DMS153 treated with DMSO at 0.1 percent for 48 hours (cell line): ENCODE data around the gene HSFX2.
"Not testable (repeated sequence)": the region's sequence is repeated elsewhere in the genome, so short reads cannot be mapped to it uniquely, and the experiment has no call there.

Experiments
- DNase-seq: peaks from one replicate; lab custom pipeline; 2025; ENCODE audit not compliant: unreplicated experiment; lab: John Stamatoyannopoulos, UW

Gene HSFX2

GRCh38 chrX:149595214-149595613 is at the start of gene HSFX2:
Gene HSFX2 (minus strand): TSS chrX:149595314. CDS start chrX:149594700, 614 bp downstream.
- not testable (repeated sequence) for DNase-seq

- no peak for DNase-seq
Observed at GRCh38 chrX:149643496-149643895, 48.4 kb upstream of the HSFX2 start.

DNA sequence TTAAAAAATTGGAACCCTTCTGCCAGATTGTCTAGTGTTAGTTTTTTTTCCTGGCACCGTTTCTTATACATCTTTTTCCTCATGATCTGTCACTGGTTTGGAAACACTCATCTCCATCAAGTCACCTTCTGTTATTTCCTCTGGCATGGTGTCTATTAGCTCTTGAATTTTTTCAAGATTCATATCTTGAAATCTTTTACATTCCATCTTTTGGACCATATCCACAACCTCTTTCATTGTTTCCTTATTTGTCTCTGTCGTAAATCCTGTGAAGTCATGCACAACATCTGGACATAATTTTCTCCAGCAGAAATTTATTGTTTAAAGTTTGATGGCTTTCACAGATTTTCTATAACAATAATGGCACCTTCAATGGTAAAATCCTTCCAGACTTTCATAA is 46.7 kb upstream of the HSFX2 start:
- DNase-seq: no peak

DNA sequence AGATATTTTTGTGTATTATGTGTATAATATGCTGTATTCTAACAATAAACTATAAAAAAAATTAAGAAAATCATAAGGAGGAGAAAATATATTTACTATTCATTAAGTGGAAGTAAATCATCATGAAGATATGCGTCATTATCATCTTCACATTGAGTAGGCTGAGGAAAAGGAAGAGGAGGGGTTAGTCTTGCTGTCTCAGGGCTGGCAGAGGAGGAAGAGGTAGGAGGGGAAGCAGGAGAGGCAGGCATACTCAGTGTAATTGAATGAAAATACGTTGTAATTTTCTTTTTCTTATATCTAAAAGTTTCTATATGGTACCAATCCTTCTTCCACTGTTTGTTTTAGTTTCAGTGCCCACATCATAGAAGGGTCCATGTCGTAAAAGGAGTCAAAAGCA is 46.3 kb upstream of the HSFX2 start:
- no peak for DNase-seq

DNA sequence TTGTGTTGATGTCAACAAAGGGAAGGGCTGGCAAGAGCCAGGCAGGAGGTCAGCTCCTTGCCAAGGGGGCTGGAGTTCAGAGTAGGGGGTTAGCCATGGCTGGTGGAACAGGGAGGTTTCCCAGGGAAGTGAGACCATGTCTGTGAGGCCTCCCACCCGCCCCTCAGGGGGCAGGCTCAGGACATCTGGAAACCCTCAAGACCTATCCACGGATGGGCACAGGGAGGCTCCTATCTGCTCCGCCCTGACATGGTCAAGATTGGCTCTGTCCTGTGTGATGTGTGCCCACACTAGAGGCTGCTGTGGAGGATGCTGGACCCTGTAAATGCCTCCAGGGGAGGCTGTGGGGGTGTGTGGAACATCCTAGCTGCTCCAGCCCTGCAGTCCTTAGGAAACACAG is 44.5 kb upstream of the HSFX2 start:
- DNase-seq: no peak

- DNase-seq: no peak
Observed at GRCh38 chrX:149638860-149639259, 43.7 kb upstream of the HSFX2 start.

GRCh38 chrX:149633511-149633910 is 38.4 kb upstream of the HSFX2 start:
- DNase-seq: no peak

GRCh38 chrX:149631234-149632165 is 36.4 kb upstream of the HSFX2 start, which contains the start of gene TMEM185A:
Gene TMEM185A (minus strand): TSS chrX:149631792. CDS start chrX:149631580, 212 bp downstream.
- peak; percentile 31 for DNase-seq

GRCh38 chrX:149630681-149631233 is 35.6 kb upstream of the HSFX2 start:
- DNase-seq: no peak

DNA sequence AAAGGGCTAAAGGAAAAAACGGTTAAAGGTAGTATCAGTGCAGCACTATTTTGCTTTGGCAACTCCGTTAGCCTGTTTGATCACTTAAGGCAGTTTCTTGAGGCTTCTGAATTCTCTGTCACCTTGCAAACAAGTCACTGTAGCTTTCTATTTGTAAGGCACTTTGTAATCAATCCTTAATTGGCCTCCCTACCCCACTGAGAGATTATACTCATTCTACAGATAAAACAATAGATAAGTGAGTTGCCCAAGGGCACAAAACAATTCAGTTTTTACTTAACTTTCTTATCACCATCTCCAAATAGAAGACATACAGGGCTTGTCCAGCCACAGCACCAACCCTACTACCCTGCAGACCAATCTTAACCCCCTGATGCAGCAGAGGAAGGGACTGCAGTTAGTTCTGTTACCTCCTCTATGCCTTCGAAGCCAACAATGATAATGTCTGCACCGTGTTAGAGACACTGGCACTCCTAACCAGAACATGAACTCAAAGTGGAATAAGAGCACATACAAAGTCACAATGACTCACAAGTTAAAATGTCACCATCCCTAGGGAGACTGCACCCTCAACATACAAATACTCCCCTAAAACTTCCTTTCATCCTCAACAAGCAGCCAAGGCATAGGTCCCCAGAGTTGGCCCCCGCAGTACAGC is 34.7 kb upstream of the HSFX2 start:
- DNase-seq: no peak

DNA sequence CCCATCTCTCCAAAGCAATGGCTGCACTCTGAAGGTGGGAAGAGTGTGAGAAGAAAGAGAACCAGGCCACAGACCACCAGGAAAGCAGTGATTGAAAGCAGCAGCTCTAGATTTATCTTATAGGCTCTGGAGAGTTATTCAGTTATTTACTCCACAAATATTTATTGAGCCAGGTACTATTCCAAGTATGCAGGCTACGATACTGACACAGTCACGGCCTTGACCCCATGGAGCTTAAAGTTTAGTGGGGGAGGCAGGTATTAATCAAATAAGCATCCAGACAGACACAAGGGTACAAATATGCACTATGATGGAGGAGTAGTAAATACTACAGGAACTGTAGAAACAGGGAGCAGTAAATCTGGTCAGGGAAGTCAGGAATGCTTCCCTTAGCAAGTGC is 33.7 kb upstream of the HSFX2 start:
- DNase-seq: no peak

DNA sequence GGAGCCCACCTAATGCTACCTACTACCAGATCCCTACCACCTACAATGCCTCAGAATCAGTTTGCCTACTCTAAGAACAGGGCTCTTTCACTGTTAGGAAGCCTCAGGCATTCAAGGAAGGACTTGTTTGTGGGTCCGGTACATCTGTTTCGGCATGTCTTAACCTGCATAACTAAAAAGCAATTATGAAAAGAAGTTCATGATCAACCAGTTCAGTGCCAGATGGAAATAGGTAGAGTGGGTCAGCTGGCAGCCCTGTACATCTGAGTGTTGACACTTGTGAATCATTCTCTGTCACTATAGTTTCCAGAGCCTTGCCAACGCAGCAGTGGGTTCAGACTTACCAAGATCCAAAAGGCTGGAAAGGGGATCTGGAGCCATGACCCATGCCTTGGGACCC is 33.2 kb upstream of the HSFX2 start:
- no peak for DNase-seq

- not testable (repeated sequence) for DNase-seq
Observed at GRCh38 chrX:149626829-149627228, 31.7 kb upstream of the HSFX2 start.

DNA sequence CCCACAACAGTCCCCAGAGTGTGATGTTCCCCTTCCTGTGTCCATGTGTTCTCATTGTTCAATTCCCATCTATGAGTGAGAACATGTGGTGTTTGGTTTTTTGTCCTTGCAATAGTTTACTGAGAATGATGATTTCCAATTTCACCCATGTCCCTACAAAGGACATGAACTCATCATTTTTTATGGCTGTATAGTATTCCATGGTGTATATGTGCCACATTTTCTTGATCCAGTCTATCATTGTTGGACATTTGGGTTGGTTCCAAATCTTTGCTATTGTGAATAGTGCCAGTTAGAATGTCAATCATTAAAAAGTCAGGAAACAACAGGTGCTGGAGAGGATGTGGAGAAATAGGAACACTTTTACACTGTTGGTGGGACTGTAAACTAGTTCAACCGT is 24.5 kb upstream of the HSFX2 start:
- DNase-seq: not testable (repeated sequence)

- DNase-seq: no peak
Observed at GRCh38 chrX:149618871-149619270, 23.8 kb upstream of the HSFX2 start.

DNA sequence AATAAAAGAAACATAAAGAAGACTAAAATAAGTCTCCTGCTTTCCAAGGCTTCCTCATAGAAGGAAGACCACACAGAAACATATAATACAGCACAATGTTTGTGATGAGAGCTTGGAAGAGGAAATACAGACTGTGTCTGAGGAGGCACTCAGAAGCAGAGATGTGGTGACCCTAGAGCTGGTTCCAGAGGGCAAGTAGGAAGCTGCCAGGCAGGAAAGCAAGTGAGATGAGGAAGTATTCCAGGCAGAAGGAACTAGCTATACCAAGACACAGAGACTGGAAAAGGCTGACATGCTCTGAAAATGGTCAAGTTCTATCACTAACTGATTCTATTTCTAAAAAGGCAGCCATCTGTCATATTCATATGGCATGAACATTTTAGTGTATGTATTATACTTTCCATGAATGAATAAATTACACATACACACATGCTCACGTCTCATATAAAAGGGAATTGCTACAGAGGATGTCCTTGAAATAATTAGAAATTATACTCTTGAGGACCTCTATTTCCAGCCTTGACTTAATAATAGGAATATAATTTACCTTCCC is 16.6 kb upstream of the HSFX2 start:
- no peak for DNase-seq

GRCh38 chrX:149610511-149610910 is 15.4 kb upstream of the HSFX2 start:
- no peak for DNase-seq

DNA sequence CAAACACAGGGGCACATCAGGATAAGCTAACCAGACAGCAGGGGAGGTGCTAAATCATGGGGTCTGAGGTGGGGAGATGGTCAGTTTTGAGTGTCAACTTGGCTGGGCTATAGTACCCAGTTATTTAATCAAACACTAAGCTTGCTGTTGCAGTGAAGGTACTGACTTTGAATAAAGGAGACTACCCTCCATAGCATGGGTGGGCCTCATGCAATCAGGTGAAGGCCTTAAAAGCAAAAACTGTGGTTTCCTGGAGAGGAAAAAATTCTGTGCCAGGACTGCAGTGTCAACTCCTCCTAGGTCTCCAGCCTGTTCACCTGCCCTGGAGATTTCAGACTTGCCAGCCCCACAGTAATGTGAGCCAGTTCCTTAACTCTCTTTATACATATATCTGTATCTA is 12.6 kb upstream of the HSFX2 start:
- DNase-seq: no peak

DNA sequence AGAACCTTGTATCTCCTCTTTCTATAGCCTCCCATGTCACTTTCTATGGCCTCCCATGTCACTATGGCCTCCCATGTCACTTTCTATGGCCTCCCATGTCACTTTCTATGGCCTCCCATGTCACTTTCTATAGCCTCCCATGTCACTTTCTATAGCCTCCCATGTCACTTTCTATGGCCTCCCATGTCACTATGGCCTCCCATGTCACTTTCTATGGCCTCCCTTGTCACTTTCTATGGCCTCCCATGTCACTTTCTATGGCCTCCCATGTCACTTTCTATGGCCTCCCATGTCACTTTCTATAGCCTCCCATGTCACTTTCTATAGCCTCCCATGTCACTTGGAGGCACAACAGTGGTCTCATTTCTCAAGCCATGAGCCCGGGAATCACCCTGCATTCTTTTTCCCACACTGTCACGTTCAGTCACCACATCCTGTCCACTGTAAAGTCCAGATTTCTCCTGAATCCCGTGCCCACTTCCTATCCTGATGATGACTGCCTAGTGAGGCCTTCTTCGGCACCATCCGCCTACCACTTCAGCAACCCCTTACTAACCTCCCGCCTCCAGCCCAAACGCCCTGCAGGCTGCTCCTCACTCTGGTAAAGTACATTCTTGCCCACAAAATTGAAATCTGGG is 10.3 kb upstream of the HSFX2 start:
- DNase-seq: not testable (repeated sequence)

DNA sequence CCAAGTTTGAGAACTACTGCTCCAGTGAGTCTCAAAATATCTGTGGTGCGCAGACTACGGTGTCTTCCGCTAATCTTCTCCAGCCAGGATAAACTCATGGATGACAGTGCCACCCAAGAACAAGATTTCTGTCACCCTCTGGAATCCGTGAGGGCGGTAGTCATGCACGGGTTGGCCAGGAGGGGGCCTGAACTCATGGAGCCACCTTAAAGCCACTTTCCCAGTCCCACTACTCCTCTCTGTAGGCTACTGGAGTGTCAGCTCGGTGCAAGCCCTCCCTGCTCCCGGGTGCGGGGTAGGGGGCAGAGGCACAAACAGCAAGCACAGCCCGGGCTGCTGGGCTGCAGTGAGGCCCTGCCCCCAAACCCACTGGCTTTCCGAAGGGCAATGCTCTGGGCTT is 3.5 kb upstream of the HSFX2 start:
- not testable (repeated sequence) for DNase-seq

- not testable (repeated sequence) for DNase-seq
Observed at GRCh38 chrX:149595943-149596342, 829 bp upstream of the HSFX2 start.
